Epithelial cell of proximal tubule (primary cell): ENCODE results near the gene TEDC2. TPM values are rescaled to one million over a fixed set of nuclear protein-coding genes. Genes with fewer than 3 reads are reported as not detected.
A peak's percentile ranks its signal among the peaks of the same experiment; 100 is the strongest.

Experiments used
- DNase-seq: peaks from one replicate; pipeline ENCODE4 v3.0.0-alpha.2; 2011; ENCODE audit warnings: low read depth
- H3K4me3 ChIP-seq: 2 replicates; pipeline ENCODE4 v1.5.1; 2011; ENCODE audit warnings: low read depth, mild to moderate bottlenecking, low read length
- total RNA-seq: library from RNA; depleted of rRNA; stranded (reverse); fragments of >200 nt; gene quantifications from 2 replicates; pipeline ENCODE4 v1.2.3, GENCODE V29; 2015
- TF ChIP-seq, protein P1 (sequence below): conservative IDR thresholded peaks from 2 replicates; pipeline ENCODE4 v1.5.1; 2012; ENCODE audit warnings: low read depth, mild to moderate bottlenecking, low read length

The TEDC2 gene
- total RNA-seq, 1 donor from 2014 or later = 26.0 TPM

DNA sequence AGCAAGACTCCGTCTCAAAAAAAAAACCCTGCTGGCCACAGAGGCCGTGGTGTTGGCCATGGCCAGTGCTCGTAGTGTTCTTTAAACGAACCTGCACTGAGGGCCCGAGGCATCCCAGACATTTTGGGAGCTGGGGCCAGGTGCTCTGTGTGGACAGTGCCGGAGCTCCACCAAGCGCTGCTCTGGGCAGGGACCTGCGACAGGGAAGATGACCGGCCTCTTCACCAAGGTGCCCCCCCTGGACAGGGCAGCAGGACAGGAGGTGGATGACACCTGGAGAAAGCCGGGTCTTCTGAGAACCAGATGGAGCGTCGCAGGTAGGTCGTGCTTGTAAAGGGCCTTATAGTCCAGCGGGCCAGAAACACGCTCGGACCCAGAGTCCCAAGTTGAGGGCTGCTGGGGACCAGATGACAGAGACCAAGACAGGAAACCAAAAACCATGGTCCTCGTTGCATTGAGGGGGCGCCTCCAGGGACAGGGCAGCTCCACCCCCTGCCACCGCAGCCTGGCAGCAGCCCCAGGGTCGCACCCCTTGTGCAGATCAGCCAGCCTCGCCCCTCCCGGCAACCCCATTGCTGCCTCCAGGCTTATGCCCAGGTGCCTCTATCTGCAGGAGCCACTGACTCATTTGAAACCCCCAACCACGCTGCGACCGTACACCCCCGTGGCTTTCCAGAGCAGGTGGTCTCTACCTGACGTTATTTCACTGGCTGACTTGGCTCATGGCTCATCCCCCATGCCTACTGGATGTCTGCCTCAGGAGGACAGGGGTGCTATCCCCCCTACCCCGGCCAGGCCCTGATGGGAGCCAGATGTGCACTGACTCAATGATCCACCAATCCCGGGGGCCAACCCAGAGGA is 7.0 kb downstream of the TEDC2 start:
- TF ChIP-seq, protein P1, sequence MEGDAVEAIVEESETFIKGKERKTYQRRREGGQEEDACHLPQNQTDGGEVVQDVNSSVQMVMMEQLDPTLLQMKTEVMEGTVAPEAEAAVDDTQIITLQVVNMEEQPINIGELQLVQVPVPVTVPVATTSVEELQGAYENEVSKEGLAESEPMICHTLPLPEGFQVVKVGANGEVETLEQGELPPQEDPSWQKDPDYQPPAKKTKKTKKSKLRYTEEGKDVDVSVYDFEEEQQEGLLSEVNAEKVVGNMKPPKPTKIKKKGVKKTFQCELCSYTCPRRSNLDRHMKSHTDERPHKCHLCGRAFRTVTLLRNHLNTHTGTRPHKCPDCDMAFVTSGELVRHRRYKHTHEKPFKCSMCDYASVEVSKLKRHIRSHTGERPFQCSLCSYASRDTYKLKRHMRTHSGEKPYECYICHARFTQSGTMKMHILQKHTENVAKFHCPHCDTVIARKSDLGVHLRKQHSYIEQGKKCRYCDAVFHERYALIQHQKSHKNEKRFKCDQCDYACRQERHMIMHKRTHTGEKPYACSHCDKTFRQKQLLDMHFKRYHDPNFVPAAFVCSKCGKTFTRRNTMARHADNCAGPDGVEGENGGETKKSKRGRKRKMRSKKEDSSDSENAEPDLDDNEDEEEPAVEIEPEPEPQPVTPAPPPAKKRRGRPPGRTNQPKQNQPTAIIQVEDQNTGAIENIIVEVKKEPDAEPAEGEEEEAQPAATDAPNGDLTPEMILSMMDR = no peak
- DNase-seq = no peak
- peak overlapping the region; percentile 49 for H3K4me3 ChIP-seq

DNA sequence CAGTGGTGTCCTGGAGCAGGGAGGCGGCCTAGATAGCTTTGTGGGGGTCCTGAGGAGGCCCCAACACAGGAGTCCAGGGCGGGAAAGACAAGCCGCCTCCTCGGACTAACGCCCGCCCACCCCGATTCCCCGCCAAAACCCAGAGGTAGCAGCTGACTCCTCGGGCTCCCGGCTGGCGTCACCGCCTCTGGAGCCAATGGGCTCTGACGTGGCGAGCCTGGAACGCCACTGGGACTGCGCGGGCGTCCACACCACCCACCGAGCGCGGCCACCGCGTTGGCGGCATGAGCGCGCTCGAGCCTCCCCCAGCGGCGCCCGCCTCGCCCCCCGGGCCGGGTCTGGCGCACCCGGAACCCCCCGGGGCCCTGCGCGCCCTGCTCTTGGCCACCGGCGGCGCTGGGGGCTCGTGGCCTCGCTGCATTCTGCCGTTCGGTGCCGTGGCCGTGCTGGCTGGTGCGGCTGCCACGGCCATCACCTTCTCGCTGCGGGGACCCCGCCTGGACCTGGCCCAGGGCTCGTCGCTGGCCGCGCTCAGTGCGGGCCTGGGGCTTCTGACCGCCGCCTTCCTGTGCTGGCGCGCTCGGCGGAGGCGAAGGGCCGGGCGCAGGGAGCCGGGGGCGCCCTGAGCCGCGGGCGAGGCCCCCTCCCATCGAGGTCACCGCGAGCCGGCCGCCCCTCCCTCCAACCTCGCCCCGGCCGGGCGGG is 7.8 kb downstream of the TEDC2 start:
- DNase-seq = no peak
- peak overlapping the region; percentile 49 for H3K4me3 ChIP-seq
- TF ChIP-seq, protein P1 = no peak

DNA sequence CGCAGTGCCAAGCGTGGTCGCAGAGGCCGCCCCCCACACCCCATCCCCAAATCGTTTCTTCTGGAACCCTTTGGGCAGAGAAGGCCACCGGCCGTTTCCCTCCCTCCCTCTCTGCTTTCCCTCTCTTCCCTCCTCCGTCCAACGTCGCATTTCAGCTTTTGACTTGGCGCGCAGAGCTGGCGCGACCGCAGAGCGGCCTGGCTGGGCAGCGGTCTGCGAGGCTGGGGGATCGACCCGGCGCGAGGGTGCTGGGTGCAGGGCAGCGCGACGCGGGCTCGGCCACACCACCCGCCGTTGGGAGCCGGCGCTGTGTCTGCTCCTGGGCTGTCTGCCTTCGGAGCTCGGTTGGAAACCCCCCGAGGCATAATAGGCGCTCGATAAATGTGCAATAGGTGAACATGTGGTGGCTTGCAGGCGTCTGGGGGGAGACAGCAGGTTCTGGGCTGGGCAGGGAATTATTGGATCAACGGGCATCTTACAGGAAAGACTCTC is 8.4 kb downstream of the TEDC2 start:
- no peak for DNase-seq
- peak overlapping the region; percentile 49 for H3K4me3 ChIP-seq
- TF ChIP-seq, protein P1 = no peak

DNA sequence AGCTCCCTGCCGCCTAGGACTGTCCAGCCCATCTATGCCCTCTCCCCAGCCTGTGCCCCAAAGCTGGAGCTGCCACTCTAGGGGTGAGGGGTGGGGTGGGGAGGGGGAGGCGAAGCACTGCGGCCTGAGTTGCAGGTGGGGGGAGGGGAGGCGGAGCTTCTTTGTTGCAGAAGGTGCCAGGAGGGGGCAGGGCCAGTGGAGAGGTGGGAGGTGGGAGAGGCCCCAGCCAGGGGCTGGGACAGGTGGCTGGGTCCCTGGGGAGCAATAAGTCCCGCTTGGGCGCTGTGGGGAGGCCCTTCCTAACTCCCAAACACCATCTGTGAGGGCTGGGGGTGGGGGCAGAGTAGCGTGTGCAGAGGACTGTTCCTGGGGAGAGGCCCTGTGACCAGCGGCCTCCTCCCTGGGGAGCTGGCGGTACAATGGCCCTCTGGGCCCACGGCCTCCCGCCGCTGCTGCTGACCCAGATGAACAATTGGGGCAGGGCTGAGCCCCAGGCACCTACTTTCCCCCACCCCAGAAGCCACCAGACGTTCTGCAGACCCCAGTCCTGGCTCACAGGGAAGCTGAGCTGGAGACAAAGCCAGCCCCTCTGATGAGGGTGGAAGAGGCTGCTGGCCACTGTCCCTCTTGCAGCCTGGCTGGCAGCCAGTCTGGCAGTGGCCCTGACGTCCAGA is 9.0 kb downstream of the TEDC2 start:
- peak overlapping the region; percentile 49 for H3K4me3 ChIP-seq
- TF ChIP-seq, protein P1 = no peak
- DNase-seq = no peak

DNA sequence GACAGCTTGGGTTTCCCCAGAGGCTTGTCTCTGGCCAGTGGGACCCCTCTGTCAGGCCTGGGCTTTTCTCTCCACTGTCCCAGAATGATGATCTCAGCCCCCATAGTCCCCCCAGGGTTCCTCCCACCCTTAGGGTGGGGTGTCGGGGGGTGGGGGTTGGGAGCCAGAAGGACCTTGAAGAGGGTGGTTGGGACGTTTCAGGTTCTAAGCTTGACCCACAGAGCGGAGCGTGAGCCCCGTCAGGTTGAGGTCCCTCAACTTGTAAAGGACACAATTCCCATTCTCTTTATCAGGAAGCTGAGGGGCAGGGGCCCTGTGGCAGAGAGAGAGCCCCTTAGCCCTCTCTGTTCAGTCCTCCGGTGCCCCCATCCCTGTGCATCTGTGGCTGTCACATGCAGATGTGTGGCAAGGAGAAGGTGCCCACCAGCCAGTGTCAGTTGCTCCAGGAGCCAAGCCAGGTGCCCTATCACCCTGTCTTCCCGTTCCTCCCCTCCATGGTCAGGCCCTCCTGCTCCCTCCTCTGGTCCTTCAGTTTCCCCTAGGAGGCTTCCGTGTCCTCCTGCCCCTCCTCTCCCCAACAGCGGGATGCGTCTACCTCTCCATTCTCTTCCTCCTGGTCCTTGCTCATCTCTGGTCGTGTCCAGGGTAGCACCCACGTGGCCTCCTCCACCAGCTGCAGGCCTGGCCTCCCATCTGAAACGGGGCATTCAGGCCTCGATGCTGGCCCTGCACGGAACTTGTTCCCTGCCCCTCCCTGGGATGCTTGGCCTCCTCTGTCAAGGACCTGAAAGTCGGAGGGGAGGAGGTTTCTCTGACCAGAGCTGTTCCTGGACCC is 9.7 kb downstream of the TEDC2 start:
- TF ChIP-seq, protein P1 = no peak
- H3K4me3 ChIP-seq = no peak overlapping the region
- no peak for DNase-seq

DNA sequence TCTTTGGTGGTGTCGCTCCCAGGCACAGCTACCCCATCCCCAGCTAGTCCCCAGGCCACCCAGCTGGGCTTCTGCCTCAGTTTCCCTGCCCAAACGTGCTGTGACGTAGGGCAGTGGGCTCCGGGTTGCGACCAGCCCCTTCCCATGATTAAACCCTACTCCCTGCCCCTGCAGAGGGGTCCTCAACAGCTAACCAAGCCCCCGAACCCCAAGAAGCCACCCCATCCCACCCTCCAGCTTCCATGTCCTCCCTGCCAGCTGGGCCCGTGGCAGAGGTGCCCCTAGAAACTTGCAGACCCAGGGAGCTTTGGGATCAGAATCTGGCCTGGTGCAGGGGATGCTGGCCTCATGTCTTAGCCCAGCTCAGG is 10.3 kb downstream of the TEDC2 start:
- H3K4me3 ChIP-seq = no peak overlapping the region
- TF ChIP-seq, protein P1 = no peak
- DNase-seq = no peak
